A549 (cell line): ENCODE results near the gene PRKG1. TPM values are rescaled to one million over a fixed set of nuclear protein-coding genes. Genes with fewer than 3 reads are reported as not detected.
A peak's percentile ranks its signal among the peaks of the same experiment; 100 is the strongest.

Experiments used
- ATAC-seq, 2 experiments: fragments of 200-7000 bp in 1 of 2; fragments of >200 bp in 1 of 2; cut with Nextera tagmentation in 1 of 2; cut with Tn5 transposase in 1 of 2; 3 replicates each; pipeline versions ENCODE4 v1.8.0 to v1.9.1; 2018 to 2020; ENCODE audit warnings: mild to moderate bottlenecking in 1 of 2, moderate library complexity in 1 of 2
- CTCF ChIA-PET: fragments of 300-600 bp; sonication (Branson Sonifier 250); formaldehyde crosslinking; extraction: SDS; loops from one replicate; lab custom pipeline; 2021; ENCODE audit warnings: antibody characterized with exemption, inconsistent platforms; lab: Yijun Ruan, JAX
- POLR2A ChIA-PET: fragments of 350-600 bp; formaldehyde crosslinking; extraction: SDS; loops from one replicate; lab custom pipeline; 2021; ENCODE audit warnings: antibody characterized with exemption, inconsistent platforms; lab: Yijun Ruan, JAX
- DNase-seq, 2 experiments: peaks; one replicate each; pipeline versions ENCODE4 v3.0.0 to v3.0.0-alpha.2; 2011 to 2016; ENCODE audit warnings: low read depth in 1 of 2, low spot score in 1 of 2
- FAIRE-seq: peaks from 2 replicates; lab custom pipeline; 2011; peaks lifted over from hg19 to GRCh38; lab: Jason Lieb, UNC
- H3K27ac ChIP-seq, 2 experiments: fragments of >200 bp; sonication (Bioruptor Twin); formaldehyde crosslinking; 3 replicates each; pipeline ENCODE4 v1.5.1; 2016 to 2017
- H3K4me1 ChIP-seq: fragments of >200 bp; sonication (Bioruptor Twin); formaldehyde crosslinking; 3 replicates; pipeline ENCODE4 v1.6.1; 2016
- H3K4me2 ChIP-seq: fragments of >200 bp; sonication (Bioruptor Twin); formaldehyde crosslinking; 3 replicates; pipeline ENCODE4 v1.6.1; 2016
- H3K4me3 ChIP-seq: fragments of >200 bp; sonication (Bioruptor Twin); formaldehyde crosslinking; 3 replicates; pipeline ENCODE4 v1.5.1; 2016
- H3K9me3 ChIP-seq: fragments of >200 bp; sonication (Bioruptor Twin); formaldehyde crosslinking; 3 replicates; pipeline ENCODE4 v1.6.1; 2016
- CBX8 ChIP-seq: fragments of 200-600 bp; sonication (generic); IDR thresholded peaks from 2 replicates; pipeline ENCODE4 v1.6.1; 2016
- CEBPB ChIP-seq, 2 experiments: fragments of >200 bp in 1 of 2; sonication (Bioruptor Twin) in 1 of 2; formaldehyde crosslinking in 1 of 2; IDR thresholded peaks; 2 replicates each; pipeline ENCODE4 v1.6.1; 2012 to 2016
- GATA3 ChIP-seq: IDR thresholded peaks from 2 replicates; pipeline ENCODE4 v1.6.1; 2012; ENCODE audit warnings: borderline replicate concordance
- HES2 ChIP-seq: fragments of >200 bp; sonication (Bioruptor Twin); formaldehyde crosslinking; IDR thresholded peaks from 2 replicates; pipeline ENCODE4 v1.6.1; 2016
- HEYL ChIP-seq: fragments of 250-450 bp; sonication (Bioruptor Pico); IDR thresholded peaks from 2 replicates; pipeline ENCODE4 v1.8.0; 2021; ENCODE audit warnings: mild to moderate bottlenecking, moderate library complexity
- HOXA7 ChIP-seq: fragments of 250-450 bp; sonication (Bioruptor Pico); IDR thresholded peaks from 2 replicates; pipeline ENCODE4 v1.5.0; 2020; ENCODE audit warnings: mild to moderate bottlenecking, moderate library complexity
- JUN ChIP-seq, 2 experiments: fragments of >200 bp; sonication (Bioruptor Twin); formaldehyde crosslinking; IDR thresholded peaks; 2 replicates in 1 of 2; 3 replicates in 1 of 2; pipeline ENCODE4 v1.6.1; 2016 to 2017
- NFE2L2 ChIP-seq: fragments of 150-350 bp; conservative IDR thresholded peaks from 2 replicates; pipeline ENCODE4 v1.6.1; 2014; ENCODE audit warnings: low read length
- PBX3 ChIP-seq: IDR thresholded peaks from 2 replicates; pipeline ENCODE4 v1.6.1; 2012
- RNF2 ChIP-seq: fragments of 200-600 bp; sonication (generic); IDR thresholded peaks from 2 replicates; pipeline ENCODE4 v1.6.1; 2016; ENCODE audit warnings: low read depth, mild to moderate bottlenecking, antibody characterized with exemption, moderate library complexity, borderline replicate concordance
- SREBF2 ChIP-seq: fragments of 450-650 bp; IDR thresholded peaks from 2 replicates; pipeline ENCODE4 v1.6.1; 2014; ENCODE audit warnings: mild to moderate bottlenecking, moderate library complexity
- ZFP36 ChIP-seq: fragments of 450-650 bp; IDR thresholded peaks from 2 replicates; pipeline ENCODE4 v1.6.1; 2014; ENCODE audit warnings: borderline replicate concordance; ENCODE audit not compliant: partially characterized antibody
- ZSCAN20 ChIP-seq: fragments of 250-450 bp; sonication (Bioruptor Pico); IDR thresholded peaks from 2 replicates; pipeline ENCODE4 v1.8.0; 2022; ENCODE audit warnings: mild to moderate bottlenecking, moderate library complexity
- WGBS: methylation state at CpG from one replicate; pipeline ENCODE4 v1.1.6; 2017; ENCODE audit errors: missing lambda C conversion rate; 5-methylcytosine and 5-hydroxymethylcytosine counted together
- polyA plus RNA-seq, 4 experiments: library from polyadenylated mRNA; depleted of rRNA in 3 of 4; stranded (reverse); fragments of >200 nt; fragmentation: RNase III in 1 of 4; extraction: RNeasy Plus Mini Kit Qiagen cat#74134 plus additional on column Dnase treatment in 1 of 4; gene quantifications; 2 replicates in 3 of 4; 3 replicates in 1 of 4; pipeline ENCODE4 v1.2.3, GENCODE V29; 2011 to 2017
- TF ChIP-seq, protein P1 (sequence below): fragments of 150-350 bp; IDR thresholded peaks from 2 replicates; pipeline ENCODE4 v1.6.1; 2014; ENCODE audit warnings: low read depth, mild to moderate bottlenecking, low read length
- TF ChIP-seq, protein P2 (sequence below): fragments of >200 bp; sonication (Bioruptor Twin); formaldehyde crosslinking; IDR thresholded peaks from 3 replicates; pipeline ENCODE4 v1.5.1; 2016
- TF ChIP-seq, protein P3 (sequence below): IDR thresholded peaks from 2 replicates; pipeline ENCODE4 v1.6.1; 2012; ENCODE audit warnings: low read depth, borderline replicate concordance

The PRKG1 gene
- polyA plus RNA-seq, 2 of the 4 experiments (the other 2 are of a cell fraction), result not detected

DNA sequence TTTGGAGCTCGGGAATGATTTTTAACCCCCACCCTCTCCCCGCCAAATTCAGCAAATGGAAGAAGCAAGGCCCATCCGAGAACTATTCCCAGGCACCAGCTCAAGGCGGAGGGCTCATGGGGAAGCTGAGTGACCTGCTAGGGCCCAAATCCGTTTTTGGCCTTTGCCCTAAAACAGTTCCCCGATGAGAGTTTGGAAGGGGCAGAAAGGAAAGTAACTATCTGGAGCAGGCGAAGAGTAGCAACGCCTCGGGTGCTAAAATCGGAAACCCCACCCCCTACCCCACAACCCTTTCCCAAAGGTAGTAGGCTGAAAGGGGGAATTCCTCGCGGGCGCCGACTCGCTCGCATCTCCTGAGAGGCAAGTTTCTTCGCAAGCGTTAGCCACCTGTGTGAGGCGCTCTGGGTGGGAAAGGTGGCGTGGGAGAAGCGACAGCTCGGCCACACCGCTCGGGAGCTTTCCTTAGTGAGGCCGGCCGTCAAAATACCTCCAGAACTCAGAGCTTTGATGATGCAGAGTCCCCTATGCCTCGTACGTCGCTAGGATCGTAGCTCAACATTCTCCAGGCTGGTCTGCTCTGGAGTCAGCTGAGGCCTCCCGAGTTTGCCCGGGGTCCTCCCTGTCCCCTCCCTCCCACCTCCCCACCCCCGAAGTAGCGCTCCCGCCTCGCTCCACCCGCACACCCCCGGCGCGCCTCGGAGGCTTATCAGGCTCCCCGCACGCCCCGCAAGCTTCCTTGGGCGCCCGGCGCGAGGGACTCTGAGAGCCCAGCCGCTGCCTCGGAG lies 642 bp upstream of the PRKG1 start:
- Histone ChIP-seq H3K9me3 (no peaks in the 10 kb centered on the region), H3K4me2 (peak overlapping the region; percentile 92), H3K4me1 (peaks cover 2% of the 10 kb centered on the region; the same call in 1 of the 3 replicates), H3K27ac (peak overlapping the region in 1 of 2 experiments; percentile 33; a peak in 2 of 6 replicates), H3K4me3 (peak overlapping the region; percentile 45)
- ChIA-PET CTCF (interaction anchor here (1.2 to 2.1 kb wide), 3 partner anchors 9 to 10 kb away, joined by 3 to 15 read pairs (median 4); no protein-coding TSS in a partner anchor), POLR2A (no interaction called here)
- peak; percentile 60 to 76; a peak in 5 of 6 replicates for ATAC-seq
- DNase-seq, result no peak
- no peak for FAIRE-seq
- WGBS, result 33% methylated on average over 24 of the region's 50 CpGs
- TF ChIP-seq PBX3 (no peak), JUN (IDR thresholded peaks at IDR 0.05) (no peak), HES2 (no peak), HEYL (CRISPR knock-in tag) (no peak), CEBPB (IDR thresholded peaks at IDR 0.05) (no peak), SREBF2 (no peak), ZSCAN20 (no peak), RNF2 (no peak), ZFP36 (no peak)
- TF ChIP-seq, protein P1, sequence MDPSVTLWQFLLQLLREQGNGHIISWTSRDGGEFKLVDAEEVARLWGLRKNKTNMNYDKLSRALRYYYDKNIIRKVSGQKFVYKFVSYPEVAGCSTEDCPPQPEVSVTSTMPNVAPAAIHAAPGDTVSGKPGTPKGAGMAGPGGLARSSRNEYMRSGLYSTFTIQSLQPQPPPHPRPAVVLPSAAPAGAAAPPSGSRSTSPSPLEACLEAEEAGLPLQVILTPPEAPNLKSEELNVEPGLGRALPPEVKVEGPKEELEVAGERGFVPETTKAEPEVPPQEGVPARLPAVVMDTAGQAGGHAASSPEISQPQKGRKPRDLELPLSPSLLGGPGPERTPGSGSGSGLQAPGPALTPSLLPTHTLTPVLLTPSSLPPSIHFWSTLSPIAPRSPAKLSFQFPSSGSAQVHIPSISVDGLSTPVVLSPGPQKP, result no peak
- TF ChIP-seq, protein P2, sequence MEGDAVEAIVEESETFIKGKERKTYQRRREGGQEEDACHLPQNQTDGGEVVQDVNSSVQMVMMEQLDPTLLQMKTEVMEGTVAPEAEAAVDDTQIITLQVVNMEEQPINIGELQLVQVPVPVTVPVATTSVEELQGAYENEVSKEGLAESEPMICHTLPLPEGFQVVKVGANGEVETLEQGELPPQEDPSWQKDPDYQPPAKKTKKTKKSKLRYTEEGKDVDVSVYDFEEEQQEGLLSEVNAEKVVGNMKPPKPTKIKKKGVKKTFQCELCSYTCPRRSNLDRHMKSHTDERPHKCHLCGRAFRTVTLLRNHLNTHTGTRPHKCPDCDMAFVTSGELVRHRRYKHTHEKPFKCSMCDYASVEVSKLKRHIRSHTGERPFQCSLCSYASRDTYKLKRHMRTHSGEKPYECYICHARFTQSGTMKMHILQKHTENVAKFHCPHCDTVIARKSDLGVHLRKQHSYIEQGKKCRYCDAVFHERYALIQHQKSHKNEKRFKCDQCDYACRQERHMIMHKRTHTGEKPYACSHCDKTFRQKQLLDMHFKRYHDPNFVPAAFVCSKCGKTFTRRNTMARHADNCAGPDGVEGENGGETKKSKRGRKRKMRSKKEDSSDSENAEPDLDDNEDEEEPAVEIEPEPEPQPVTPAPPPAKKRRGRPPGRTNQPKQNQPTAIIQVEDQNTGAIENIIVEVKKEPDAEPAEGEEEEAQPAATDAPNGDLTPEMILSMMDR, result no peak
- TF ChIP-seq, protein P3, sequence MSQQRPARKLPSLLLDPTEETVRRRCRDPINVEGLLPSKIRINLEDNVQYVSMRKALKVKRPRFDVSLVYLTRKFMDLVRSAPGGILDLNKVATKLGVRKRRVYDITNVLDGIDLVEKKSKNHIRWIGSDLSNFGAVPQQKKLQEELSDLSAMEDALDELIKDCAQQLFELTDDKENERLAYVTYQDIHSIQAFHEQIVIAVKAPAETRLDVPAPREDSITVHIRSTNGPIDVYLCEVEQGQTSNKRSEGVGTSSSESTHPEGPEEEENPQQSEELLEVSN, result no peak

DNA sequence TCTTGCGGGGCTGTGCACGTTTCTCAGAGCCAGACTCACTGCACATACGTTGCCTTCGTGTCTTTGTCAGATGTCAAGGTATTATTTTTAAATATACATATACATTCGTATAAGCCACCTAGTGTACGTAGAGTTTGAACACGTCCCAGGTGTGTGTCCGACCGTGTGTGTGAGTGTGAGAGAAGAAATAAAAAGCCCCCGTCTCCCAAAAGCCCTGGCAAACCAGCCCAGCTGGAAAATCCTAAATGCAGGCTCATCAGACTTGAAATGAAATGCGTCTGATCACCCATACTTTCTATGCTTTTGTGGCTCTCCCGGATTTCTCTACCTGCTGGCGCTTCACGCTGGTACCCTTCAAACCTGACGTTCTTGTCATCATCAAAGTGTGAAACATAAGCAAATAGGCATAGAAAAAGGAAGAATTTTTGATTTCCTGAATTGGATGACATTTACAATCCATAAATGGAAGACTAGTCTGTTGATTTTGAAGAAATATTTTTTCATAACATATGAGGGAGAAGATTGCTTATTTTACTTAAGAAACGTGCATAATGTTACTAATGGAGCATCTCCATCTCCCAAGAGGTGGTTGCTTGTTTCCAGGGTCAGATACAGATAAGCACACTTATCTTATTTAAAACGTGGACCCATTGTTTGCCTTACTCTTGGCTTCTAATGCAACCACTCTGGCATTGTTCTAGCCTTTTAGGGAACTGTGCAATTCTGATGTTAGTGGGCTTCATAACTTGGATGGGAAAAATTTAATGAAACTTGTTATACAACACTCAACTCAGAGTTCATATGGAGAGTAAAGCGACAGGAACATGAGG lies 971 bp downstream of the PRKG1 start:
- Histone ChIP-seq H3K9me3 (no peaks in the 10 kb centered on the region), H3K4me3 (peak overlapping the region; percentile 45), H3K4me2 (peak overlapping the region; percentile 92), H3K27ac (no peak overlapping the region), H3K4me1 (peaks cover 2% of the 10 kb centered on the region; the same call in 1 of the 3 replicates)
- no peak for TF ChIP-seq NFE2L2
- peak; percentile 24; the same call in 1 of the 2 replicates for TF ChIP-seq CBX8
- no peak for FAIRE-seq
- CTCF ChIA-PET, result interaction anchor here (2.1 kb wide), 1 partner anchor 12 kb away, joined by 15 read pairs; no protein-coding TSS in a partner anchor
- 18% methylated on average over 18 of the region's 18 CpGs for WGBS
- no peak for DNase-seq
- POLR2A ChIA-PET, result no interaction called here
- ATAC-seq, result no peak; a peak in 1 of 6 replicates

DNA sequence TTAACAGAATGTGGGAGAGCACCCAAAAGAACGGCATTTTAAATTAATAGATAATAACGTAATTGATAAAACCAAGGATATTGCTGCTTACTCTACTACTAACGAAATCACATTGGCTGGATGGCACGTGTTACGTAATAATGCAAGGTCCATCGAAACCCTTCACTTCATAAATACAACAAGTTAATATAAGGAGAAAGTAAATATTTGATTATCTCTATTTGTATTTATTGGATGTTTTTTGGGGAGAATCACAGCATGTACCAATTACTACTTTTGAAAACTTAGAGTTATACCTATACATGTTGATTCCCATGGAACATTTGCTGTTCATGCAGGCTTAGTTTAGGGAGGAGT lies 1.6 kb downstream of the PRKG1 start:
- Histone ChIP-seq H3K9me3 (no peaks in the 10 kb centered on the region), H3K4me1 (peaks cover 2% of the 10 kb centered on the region; the same call in 1 of the 3 replicates), H3K4me2 (no peak overlapping the region), H3K27ac (no peak overlapping the region), H3K4me3 (no peak overlapping the region)
- TF ChIP-seq GATA3 (no peak), ZFP36 (no peak), HOXA7 (no peak), CEBPB (IDR thresholded peaks at IDR 0.05) (peak in 1 of 2 experiments; percentile 21; a peak in 1 of 4 replicates)
- POLR2A ChIA-PET, result no interaction called here
- WGBS, result 27% methylated on average over 6 of the region's 6 CpGs
- FAIRE-seq (no peak), DNase-seq (no peak), ATAC-seq (no peak)
- CTCF ChIA-PET, result no interaction called here
